GM12878 (cell line): ENCODE measurements around the gene KIAA1217.

Experiments
- CHD4 ChIP-seq: fragments of 200-600 bp; sonication (generic); IDR thresholded peaks from 2 replicates; pipeline ENCODE4 v1.6.1; 2016; ENCODE audit warnings: mild to moderate bottlenecking
- DPF2 ChIP-seq: fragments of 450-650 bp; IDR thresholded peaks from 2 replicates; pipeline ENCODE4 v1.6.1; 2017; ENCODE audit warnings: mild to moderate bottlenecking
- EGR1 ChIP-seq, 2 experiments: IDR thresholded peaks; 1 replicate in 1 of 2; 2 replicates in 1 of 2; pipeline ENCODE4 v1.6.1; 2011 to 2012; ENCODE audit warnings: low read depth in 2 of 2, low read length in 2 of 2, borderline replicate concordance in 1 of 2, mild to moderate bottlenecking in 1 of 2, moderate library complexity in 1 of 2
- FOXK2 ChIP-seq: fragments of 450-650 bp; IDR thresholded peaks from 2 replicates; pipeline ENCODE4 v1.6.1; 2017; ENCODE audit warnings: mild to moderate bottlenecking, moderate library complexity
- JUNB ChIP-seq: IDR thresholded peaks from 2 replicates; pipeline ENCODE4 v1.6.1; 2016; ENCODE audit warnings: antibody characterized with exemption, mild to moderate bottlenecking
- JUND ChIP-seq: IDR thresholded peaks from 2 replicates; pipeline ENCODE4 v1.6.1; 2012; ENCODE audit warnings: low read depth, mild to moderate bottlenecking, low read length, improper control_type of control experiment, moderate library complexity
- MEF2A ChIP-seq: IDR thresholded peaks from 2 replicates; pipeline ENCODE4 v1.6.1; 2011; ENCODE audit warnings: low read depth, mild to moderate bottlenecking, low read length, moderate library complexity; ENCODE audit not compliant: insufficient read depth
- POLR2A ChIP-seq: IDR thresholded peaks from 2 replicates; pipeline ENCODE4 v1.6.1; 2011; ENCODE audit warnings: low read depth, mild to moderate bottlenecking, low read length
- RUNX3 ChIP-seq: IDR thresholded peaks from 2 replicates; pipeline ENCODE4 v1.6.1; 2012; ENCODE audit warnings: low read length, inconsistent platforms
- SP1 ChIP-seq: IDR thresholded peaks from one replicate; pipeline ENCODE4 v1.6.1; 2011; ENCODE audit warnings: low read depth, low read length
- ZNF274 ChIP-seq: IDR thresholded peaks from one replicate; pipeline ENCODE4 v1.8.0; 2011; ENCODE audit not compliant: insufficient read length, insufficient read depth
- TF ChIP-seq, protein P1 (sequence below): IDR thresholded peaks from 2 replicates; pipeline ENCODE4 v1.6.1; 2012; ENCODE audit warnings: improper control_type of control experiment, low read depth, low read length; ENCODE audit not compliant: insufficient replicate concordance
- TF ChIP-seq, protein P2 (sequence below): IDR thresholded peaks from 2 replicates; pipeline ENCODE4 v1.6.1; 2011; ENCODE audit warnings: borderline replicate concordance, low read depth, mild to moderate bottlenecking, moderate library complexity, mixed read lengths, low read length; ENCODE audit not compliant: insufficient read depth; ENCODE audit errors: extremely low read length
- TF ChIP-seq, protein P3 (sequence below), 3 experiments: IDR thresholded peaks in 2 of 3; conservative IDR thresholded peaks in 1 of 3; 2 replicates each; pipeline ENCODE4 v1.5.1; 2011; ENCODE audit warnings: low read depth in 3 of 3, low read length in 3 of 3, mild to moderate bottlenecking in 3 of 3, control low read depth in 2 of 3, moderate library complexity in 2 of 3, inconsistent platforms in 1 of 3, mixed read lengths in 1 of 3; ENCODE audit not compliant: control insufficient read depth in 2 of 3, insufficient read depth in 1 of 3; ENCODE audit errors: extremely low read depth in 1 of 3

DNA sequence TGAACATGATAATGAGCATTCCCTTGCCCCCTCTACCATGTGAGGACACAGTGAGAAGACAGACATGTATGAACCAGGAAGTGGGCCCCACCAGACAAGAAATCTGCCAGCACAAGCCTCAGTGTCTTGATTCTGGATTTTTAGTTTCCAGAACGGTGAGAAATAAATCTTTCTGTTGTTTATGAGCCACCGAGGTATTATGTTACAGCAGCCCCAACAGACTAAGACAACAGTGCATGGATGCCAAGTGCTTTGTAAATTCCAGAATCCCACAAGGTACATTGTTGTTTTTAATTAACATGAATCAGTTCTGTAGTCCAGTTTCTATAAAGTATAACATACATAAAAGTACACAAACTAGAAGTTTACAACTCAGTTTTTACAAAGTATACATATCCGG, 352.5 kb downstream of the KIAA1217 start:
- TF ChIP-seq MEF2A = no peak
- TF ChIP-seq, protein P1, sequence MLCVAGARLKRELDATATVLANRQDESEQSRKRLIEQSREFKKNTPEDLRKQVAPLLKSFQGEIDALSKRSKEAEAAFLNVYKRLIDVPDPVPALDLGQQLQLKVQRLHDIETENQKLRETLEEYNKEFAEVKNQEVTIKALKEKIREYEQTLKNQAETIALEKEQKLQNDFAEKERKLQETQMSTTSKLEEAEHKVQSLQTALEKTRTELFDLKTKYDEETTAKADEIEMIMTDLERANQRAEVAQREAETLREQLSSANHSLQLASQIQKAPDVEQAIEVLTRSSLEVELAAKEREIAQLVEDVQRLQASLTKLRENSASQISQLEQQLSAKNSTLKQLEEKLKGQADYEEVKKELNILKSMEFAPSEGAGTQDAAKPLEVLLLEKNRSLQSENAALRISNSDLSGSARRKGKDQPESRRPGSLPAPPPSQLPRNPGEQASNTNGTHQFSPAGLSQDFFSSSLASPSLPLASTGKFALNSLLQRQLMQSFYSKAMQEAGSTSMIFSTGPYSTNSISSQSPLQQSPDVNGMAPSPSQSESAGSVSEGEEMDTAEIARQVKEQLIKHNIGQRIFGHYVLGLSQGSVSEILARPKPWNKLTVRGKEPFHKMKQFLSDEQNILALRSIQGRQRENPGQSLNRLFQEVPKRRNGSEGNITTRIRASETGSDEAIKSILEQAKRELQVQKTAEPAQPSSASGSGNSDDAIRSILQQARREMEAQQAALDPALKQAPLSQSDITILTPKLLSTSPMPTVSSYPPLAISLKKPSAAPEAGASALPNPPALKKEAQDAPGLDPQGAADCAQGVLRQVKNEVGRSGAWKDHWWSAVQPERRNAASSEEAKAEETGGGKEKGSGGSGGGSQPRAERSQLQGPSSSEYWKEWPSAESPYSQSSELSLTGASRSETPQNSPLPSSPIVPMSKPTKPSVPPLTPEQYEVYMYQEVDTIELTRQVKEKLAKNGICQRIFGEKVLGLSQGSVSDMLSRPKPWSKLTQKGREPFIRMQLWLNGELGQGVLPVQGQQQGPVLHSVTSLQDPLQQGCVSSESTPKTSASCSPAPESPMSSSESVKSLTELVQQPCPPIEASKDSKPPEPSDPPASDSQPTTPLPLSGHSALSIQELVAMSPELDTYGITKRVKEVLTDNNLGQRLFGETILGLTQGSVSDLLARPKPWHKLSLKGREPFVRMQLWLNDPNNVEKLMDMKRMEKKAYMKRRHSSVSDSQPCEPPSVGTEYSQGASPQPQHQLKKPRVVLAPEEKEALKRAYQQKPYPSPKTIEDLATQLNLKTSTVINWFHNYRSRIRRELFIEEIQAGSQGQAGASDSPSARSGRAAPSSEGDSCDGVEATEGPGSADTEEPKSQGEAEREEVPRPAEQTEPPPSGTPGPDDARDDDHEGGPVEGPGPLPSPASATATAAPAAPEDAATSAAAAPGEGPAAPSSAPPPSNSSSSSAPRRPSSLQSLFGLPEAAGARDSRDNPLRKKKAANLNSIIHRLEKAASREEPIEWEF = no peak
- TF ChIP-seq CHD4 = no peak
- no peak for TF ChIP-seq FOXK2
- TF ChIP-seq, protein P2, sequence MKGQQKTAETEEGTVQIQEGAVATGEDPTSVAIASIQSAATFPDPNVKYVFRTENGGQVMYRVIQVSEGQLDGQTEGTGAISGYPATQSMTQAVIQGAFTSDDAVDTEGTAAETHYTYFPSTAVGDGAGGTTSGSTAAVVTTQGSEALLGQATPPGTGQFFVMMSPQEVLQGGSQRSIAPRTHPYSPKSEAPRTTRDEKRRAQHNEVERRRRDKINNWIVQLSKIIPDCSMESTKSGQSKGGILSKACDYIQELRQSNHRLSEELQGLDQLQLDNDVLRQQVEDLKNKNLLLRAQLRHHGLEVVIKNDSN = no peak
- TF ChIP-seq JUNB = no peak
- TF ChIP-seq ZNF274 = no peak
- no peak for TF ChIP-seq SP1
- no peak for TF ChIP-seq POLR2A
- no peak for TF ChIP-seq RUNX3
- TF ChIP-seq EGR1 (IDR thresholded peaks at IDR 0.05; ENCODE audit: borderline replicate concordance in 1 of 2, low read depth in 2 of 2, low read length in 2 of 2) = no peak
- no peak for TF ChIP-seq DPF2
- no peak for TF ChIP-seq JUND
- TF ChIP-seq, protein P3, sequence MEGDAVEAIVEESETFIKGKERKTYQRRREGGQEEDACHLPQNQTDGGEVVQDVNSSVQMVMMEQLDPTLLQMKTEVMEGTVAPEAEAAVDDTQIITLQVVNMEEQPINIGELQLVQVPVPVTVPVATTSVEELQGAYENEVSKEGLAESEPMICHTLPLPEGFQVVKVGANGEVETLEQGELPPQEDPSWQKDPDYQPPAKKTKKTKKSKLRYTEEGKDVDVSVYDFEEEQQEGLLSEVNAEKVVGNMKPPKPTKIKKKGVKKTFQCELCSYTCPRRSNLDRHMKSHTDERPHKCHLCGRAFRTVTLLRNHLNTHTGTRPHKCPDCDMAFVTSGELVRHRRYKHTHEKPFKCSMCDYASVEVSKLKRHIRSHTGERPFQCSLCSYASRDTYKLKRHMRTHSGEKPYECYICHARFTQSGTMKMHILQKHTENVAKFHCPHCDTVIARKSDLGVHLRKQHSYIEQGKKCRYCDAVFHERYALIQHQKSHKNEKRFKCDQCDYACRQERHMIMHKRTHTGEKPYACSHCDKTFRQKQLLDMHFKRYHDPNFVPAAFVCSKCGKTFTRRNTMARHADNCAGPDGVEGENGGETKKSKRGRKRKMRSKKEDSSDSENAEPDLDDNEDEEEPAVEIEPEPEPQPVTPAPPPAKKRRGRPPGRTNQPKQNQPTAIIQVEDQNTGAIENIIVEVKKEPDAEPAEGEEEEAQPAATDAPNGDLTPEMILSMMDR (IDR thresholded peaks at IDR 0.05 in 2 of 3, conservative IDR thresholded peaks at IDR 0.05 in 1 of 3; ENCODE audit: control insufficient read depth in 2 of 3, extremely low read depth in 1 of 3, insufficient read depth in 1 of 3, low read depth in 3 of 3, low read length in 3 of 3) = no peak
